Hepatocyte (in vitro differentiated cells): ENCODE results near the gene ARHGAP22. TPM values are rescaled to one million over a fixed set of nuclear protein-coding genes. Genes with fewer than 3 reads are reported as not detected.

Experiments used
- DNase-seq: peaks from one replicate; pipeline ENCODE4 v3.0.0-alpha.2; 2016; ENCODE audit warnings: low spot score
- H2AFZ ChIP-seq: fragments of 200-600 bp; sonication (generic); 2 replicates; pipeline ENCODE4 v1.6.0; 2016; ENCODE audit warnings: antibody characterized with exemption, mild to moderate bottlenecking
- H3K27ac ChIP-seq: fragments of 200-600 bp; sonication (generic); 2 replicates; pipeline ENCODE4 v1.5.1; 2016; ENCODE audit warnings: mild to moderate bottlenecking
- H3K27me3 ChIP-seq: fragments of 200-600 bp; sonication (generic); 2 replicates; pipeline ENCODE4 v1.6.1; 2016
- H3K36me3 ChIP-seq: fragments of 200-600 bp; sonication (generic); replicated peaks from 2 replicates; pipeline ENCODE4 v1.5.1; 2016; ENCODE audit warnings: low read depth; ENCODE audit not compliant: insufficient read depth
- H3K4me1 ChIP-seq: fragments of 200-600 bp; sonication (generic); 2 replicates; pipeline ENCODE4 v1.5.1; 2016; ENCODE audit warnings: mild to moderate bottlenecking, moderate library complexity; ENCODE audit not compliant: insufficient read depth
- H3K4me2 ChIP-seq: fragments of 200-600 bp; sonication (generic); 2 replicates; pipeline ENCODE4 v1.6.0; 2016
- H3K4me3 ChIP-seq: fragments of 200-600 bp; sonication (generic); 2 replicates; pipeline ENCODE4 v1.5.1; 2016; ENCODE audit warnings: mild to moderate bottlenecking
- H3K79me2 ChIP-seq: fragments of 200-600 bp; sonication (generic); 2 replicates; pipeline ENCODE4 v1.6.0; 2017; ENCODE audit warnings: mild to moderate bottlenecking
- H3K9me2 ChIP-seq: fragments of 200-600 bp; sonication (generic); replicated peaks from 2 replicates; pipeline ENCODE4 v1.6.0; 2017; ENCODE audit warnings: mild to moderate bottlenecking; ENCODE audit not compliant: insufficient read depth
- H3K9me3 ChIP-seq: fragments of 200-600 bp; sonication (generic); 2 replicates; pipeline ENCODE4 v1.5.1; 2016; ENCODE audit warnings: low read depth, mild to moderate bottlenecking
- H4K20me1 ChIP-seq: fragments of 200-600 bp; sonication (generic); 2 replicates; pipeline ENCODE4 v1.6.0; 2016; ENCODE audit warnings: mild to moderate bottlenecking; ENCODE audit not compliant: insufficient read depth, poor library complexity, severe bottlenecking
- EZH2 ChIP-seq: fragments of 200-600 bp; sonication (generic); IDR thresholded peaks from 2 replicates; pipeline ENCODE4 v1.6.1; 2016; ENCODE audit warnings: antibody characterized with exemption, mild to moderate bottlenecking, borderline replicate concordance
- EZH2phosphoT487 ChIP-seq: fragments of 200-600 bp; sonication (generic); IDR thresholded peaks from one replicate; pipeline ENCODE4 v1.6.1; 2018; ENCODE audit warnings: antibody characterized with exemption, mild to moderate bottlenecking, low read depth, moderate library complexity; ENCODE audit not compliant: unreplicated experiment, severe bottlenecking
- WGBS: methylation state at CpG from one replicate; pipeline ENCODE4 v1.1.6; 2016; ENCODE audit warnings: low lambda C conversion rate; ENCODE audit errors: missing lambda C conversion rate; 5-methylcytosine and 5-hydroxymethylcytosine counted together
- polyA plus RNA-seq: library from polyadenylated mRNA; unstranded; fragments of >200 nt; fragmentation: Nextera tagmentation; extraction: Ambion mirVana; gene quantifications from 2 replicates; pipeline ENCODE4 v1.2.1, GENCODE V29; 2016
- total RNA-seq: library from RNA; depleted of rRNA; stranded (reverse); fragments of >200 nt; gene quantifications from 2 replicates; pipeline ENCODE4 v1.2.3, GENCODE V29; 2014
- TF ChIP-seq, protein P1 (sequence below): fragments of 200-600 bp; sonication (generic); IDR thresholded peaks from 2 replicates; pipeline ENCODE4 v1.5.1; 2016; ENCODE audit warnings: antibody characterized with exemption, mild to moderate bottlenecking; ENCODE audit not compliant: poor library complexity

Gene ARHGAP22
- total and polyA plus RNA-seq, 2 experiments from 2014 or later: 1.7 to 1.8 TPM

GRCh38 chr10:48491392-48492139, 113.3 kb downstream of the ARHGAP22 start:
- Histone ChIP-seq H3K79me2 (no peaks in the 10 kb centered on the region), H3K4me1 (no peaks in the 10 kb centered on the region), H4K20me1 (no peaks in the 10 kb centered on the region), H3K4me3 (no peak overlapping the region), H3K4me2 (no peak overlapping the region), H3K36me3 (no peaks in the 10 kb centered on the region), H2AFZ (no peak overlapping the region), H3K9me3 (no peaks in the 10 kb centered on the region), H3K27ac (no peak overlapping the region), H3K27me3 (no peaks in the 10 kb centered on the region), H3K9me2 (no peaks in the 10 kb centered on the region)
- WGBS: 97% methylated on average over 13 of the region's 13 CpGs
- DNase-seq: no peak
- TF ChIP-seq EZH2phosphoT487: no peak
- TF ChIP-seq, protein P1, sequence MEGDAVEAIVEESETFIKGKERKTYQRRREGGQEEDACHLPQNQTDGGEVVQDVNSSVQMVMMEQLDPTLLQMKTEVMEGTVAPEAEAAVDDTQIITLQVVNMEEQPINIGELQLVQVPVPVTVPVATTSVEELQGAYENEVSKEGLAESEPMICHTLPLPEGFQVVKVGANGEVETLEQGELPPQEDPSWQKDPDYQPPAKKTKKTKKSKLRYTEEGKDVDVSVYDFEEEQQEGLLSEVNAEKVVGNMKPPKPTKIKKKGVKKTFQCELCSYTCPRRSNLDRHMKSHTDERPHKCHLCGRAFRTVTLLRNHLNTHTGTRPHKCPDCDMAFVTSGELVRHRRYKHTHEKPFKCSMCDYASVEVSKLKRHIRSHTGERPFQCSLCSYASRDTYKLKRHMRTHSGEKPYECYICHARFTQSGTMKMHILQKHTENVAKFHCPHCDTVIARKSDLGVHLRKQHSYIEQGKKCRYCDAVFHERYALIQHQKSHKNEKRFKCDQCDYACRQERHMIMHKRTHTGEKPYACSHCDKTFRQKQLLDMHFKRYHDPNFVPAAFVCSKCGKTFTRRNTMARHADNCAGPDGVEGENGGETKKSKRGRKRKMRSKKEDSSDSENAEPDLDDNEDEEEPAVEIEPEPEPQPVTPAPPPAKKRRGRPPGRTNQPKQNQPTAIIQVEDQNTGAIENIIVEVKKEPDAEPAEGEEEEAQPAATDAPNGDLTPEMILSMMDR: no peak
- TF ChIP-seq EZH2: no peak

DNA sequence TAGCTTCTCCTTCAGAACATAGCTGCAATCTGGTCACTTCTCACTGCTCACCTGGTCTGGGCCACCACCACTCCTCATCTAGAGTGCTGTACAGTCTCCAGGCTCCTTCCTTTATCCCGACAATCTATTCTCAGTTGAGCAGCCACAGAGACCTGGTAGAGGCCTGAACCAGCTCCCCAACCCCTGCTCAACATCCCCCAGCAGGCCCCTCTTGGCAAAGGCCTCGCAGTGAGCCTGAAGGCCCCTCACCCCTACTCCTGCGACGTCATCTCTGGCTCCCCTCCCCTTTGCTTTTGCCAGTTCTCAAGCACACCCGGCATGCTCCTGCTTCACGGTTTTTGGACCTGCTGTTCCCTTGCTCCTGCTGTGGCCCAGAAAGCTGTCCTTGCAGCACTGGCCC, 113.9 kb downstream of the ARHGAP22 start:
- Histone ChIP-seq H3K27me3 (no peaks in the 10 kb centered on the region), H3K36me3 (no peaks in the 10 kb centered on the region), H3K4me3 (no peak overlapping the region), H3K9me3 (no peaks in the 10 kb centered on the region), H2AFZ (no peak overlapping the region), H3K79me2 (no peaks in the 10 kb centered on the region), H3K9me2 (no peaks in the 10 kb centered on the region), H4K20me1 (no peaks in the 10 kb centered on the region), H3K4me1 (no peaks in the 10 kb centered on the region), H3K27ac (no peak overlapping the region), H3K4me2 (no peak overlapping the region)
- 80% methylated on average over 6 of the region's 6 CpGs for WGBS
- DNase-seq: no peak
- TF ChIP-seq EZH2phosphoT487 (no peak), EZH2 (no peak)
- TF ChIP-seq, protein P1: no peak

- Histone ChIP-seq H3K27ac (no peak overlapping the region), H4K20me1 (no peaks in the 10 kb centered on the region), H3K9me3 (no peaks in the 10 kb centered on the region), H3K4me2 (no peak overlapping the region), H3K4me1 (no peaks in the 10 kb centered on the region), H3K27me3 (no peaks in the 10 kb centered on the region), H3K4me3 (no peak overlapping the region), H3K79me2 (no peaks in the 10 kb centered on the region), H3K9me2 (no peaks in the 10 kb centered on the region), H3K36me3 (no peaks in the 10 kb centered on the region), H2AFZ (no peak overlapping the region)
- DNase-seq: no peak
- TF ChIP-seq, protein P1: no peak
- TF ChIP-seq EZH2phosphoT487 (no peak), EZH2 (no peak)
- WGBS: 93% methylated on average over 7 of the region's 7 CpGs
Observed at GRCh38 chr10:48490571-48490940, 114.3 kb downstream of the ARHGAP22 start.
